Endodermal cell (in vitro differentiated cells): ENCODE measurements around the gene NDST3. TPM values are rescaled to one million over a fixed set of nuclear protein-coding genes. Genes with fewer than 3 reads are reported as not detected.

Source experiments
- DNase-seq: peaks from one replicate; pipeline ENCODE4 v3.0.0-alpha.2; 2017
- H3K27ac ChIP-seq: 2 replicates; pipeline ENCODE4 v1.5.1; 2013; ENCODE audit warnings: mild to moderate bottlenecking, low read depth, low read length, moderate library complexity
- H3K27me3 ChIP-seq: 2 replicates; pipeline ENCODE4 v1.6.1; 2013; ENCODE audit warnings: mild to moderate bottlenecking, low read length, moderate library complexity; ENCODE audit not compliant: insufficient read depth, control insufficient read depth, poor library complexity, severe bottlenecking
- H3K36me3 ChIP-seq: 2 replicates; pipeline ENCODE4 v1.7.0; 2013; ENCODE audit warnings: mild to moderate bottlenecking, low read length, moderate library complexity; ENCODE audit not compliant: control insufficient read depth, insufficient read depth
- H3K4me1 ChIP-seq: one replicate; pipeline ENCODE4 v1.7.0; 2013; ENCODE audit warnings: low read length; ENCODE audit not compliant: control insufficient read depth, insufficient read depth
- H3K4me3 ChIP-seq: 2 replicates; pipeline ENCODE4 v1.5.1; 2013; ENCODE audit warnings: mild to moderate bottlenecking, low read length, moderate library complexity
- H3K9ac ChIP-seq: 2 replicates; pipeline ENCODE4 v1.6.1; 2013; ENCODE audit warnings: mild to moderate bottlenecking, low read length, moderate library complexity; ENCODE audit not compliant: poor library complexity, severe bottlenecking; ENCODE audit errors: extremely low read depth
- H3K9me3 ChIP-seq: 2 replicates; pipeline ENCODE4 v1.6.1; 2013; ENCODE audit warnings: mild to moderate bottlenecking, low read length, moderate library complexity; ENCODE audit not compliant: control insufficient read depth
- H3K27ac Mint-ChIP-seq: 2 replicates; pipeline ENCODE4 v1.8.0; 2020; ENCODE audit warnings: mixed read lengths
- H3K27me3 Mint-ChIP-seq: 2 replicates; pipeline ENCODE4 v1.8.0; 2021; ENCODE audit warnings: mild to moderate bottlenecking, mixed read lengths; ENCODE audit not compliant: insufficient read depth
- H3K36me3 Mint-ChIP-seq: 2 replicates; pipeline ENCODE4 v1.8.0; 2020; ENCODE audit warnings: low read depth, mixed read lengths
- H3K4me1 Mint-ChIP-seq: 2 replicates; pipeline ENCODE4 v1.8.0; 2020; ENCODE audit warnings: mixed read lengths
- H3K4me3 Mint-ChIP-seq: 2 replicates; pipeline ENCODE4 v1.8.0; 2020; ENCODE audit warnings: mild to moderate bottlenecking, moderate library complexity, mixed read lengths
- H3K9me3 Mint-ChIP-seq: 2 replicates; pipeline ENCODE4 v1.8.0; 2020; ENCODE audit warnings: mild to moderate bottlenecking, mixed read lengths
- CTCF ChIP-seq: fragments of 200-600 bp; sonication (generic); conservative IDR thresholded peaks from 2 replicates; pipeline ENCODE4 v1.5.0; 2021; ENCODE audit warnings: antibody characterized with exemption, mild to moderate bottlenecking
- WGBS, 2 experiments: methylation state at CpG; one replicate each; pipeline versions ENCODE4 v1.1.5 to v1.1.7; 2013; ENCODE audit warnings: missing lambda C conversion rate in 2 of 2, mixed read lengths in 1 of 2; ENCODE audit not compliant: insufficient coverage in 1 of 2, insufficient read length in 1 of 2; 5-methylcytosine and 5-hydroxymethylcytosine counted together
- total RNA-seq, 2 donors: library from RNA; stranded (reverse); fragmentation: NEBNext Ultra II Directional in 1 of 2; extraction: Animal tissue kit (Norgen Biotek cat#: 25700) in 1 of 2; gene quantifications; 2 replicates in 1 of 2; 3 replicates in 1 of 2; pipeline ENCODE4 v1.2.1, GENCODE V29; 2021

Gene NDST3
- total RNA-seq, 2 donors from 2014 or later, result 0.62 to 0.71 TPM

- Mint-ChIP-seq H3K9me3 (no peaks in the 10 kb centered on the region), H3K36me3 (no peaks in the 10 kb centered on the region), H3K27ac (no peak overlapping the region), H3K4me1 (no peaks in the 10 kb centered on the region), H3K4me3 (no peak overlapping the region), H3K27me3 (no peaks in the 10 kb centered on the region)
- no peak overlapping the region for H3K27ac ChIP-seq
- H3K27me3 ChIP-seq, result no peaks in the 10 kb centered on the region
- 88 to 92% methylated on average over 2 of the region's 2 CpGs for WGBS, 2 experiments
- H3K36me3 ChIP-seq, result no peaks in the 10 kb centered on the region
- H3K4me1 ChIP-seq, result no peaks in the 10 kb centered on the region
- TF ChIP-seq CTCF, result peak; percentile 68
- DNase-seq, result no peak
- H3K9ac ChIP-seq, result no peak overlapping the region
- H3K9me3 ChIP-seq, result no peaks in the 10 kb centered on the region
- no peak overlapping the region for H3K4me3 ChIP-seq
Measured at GRCh38 chr4:118012142-118012541, 22.1 kb upstream of the NDST3 start.

GRCh38 chr4:118014831-118015230, 19.5 kb upstream of the NDST3 start:
- 98 to 100% methylated on average over 2 to 3 of the region's 3 CpGs for WGBS, 2 experiments
- no peak overlapping the region for H3K4me3 Mint-ChIP-seq

DNA sequence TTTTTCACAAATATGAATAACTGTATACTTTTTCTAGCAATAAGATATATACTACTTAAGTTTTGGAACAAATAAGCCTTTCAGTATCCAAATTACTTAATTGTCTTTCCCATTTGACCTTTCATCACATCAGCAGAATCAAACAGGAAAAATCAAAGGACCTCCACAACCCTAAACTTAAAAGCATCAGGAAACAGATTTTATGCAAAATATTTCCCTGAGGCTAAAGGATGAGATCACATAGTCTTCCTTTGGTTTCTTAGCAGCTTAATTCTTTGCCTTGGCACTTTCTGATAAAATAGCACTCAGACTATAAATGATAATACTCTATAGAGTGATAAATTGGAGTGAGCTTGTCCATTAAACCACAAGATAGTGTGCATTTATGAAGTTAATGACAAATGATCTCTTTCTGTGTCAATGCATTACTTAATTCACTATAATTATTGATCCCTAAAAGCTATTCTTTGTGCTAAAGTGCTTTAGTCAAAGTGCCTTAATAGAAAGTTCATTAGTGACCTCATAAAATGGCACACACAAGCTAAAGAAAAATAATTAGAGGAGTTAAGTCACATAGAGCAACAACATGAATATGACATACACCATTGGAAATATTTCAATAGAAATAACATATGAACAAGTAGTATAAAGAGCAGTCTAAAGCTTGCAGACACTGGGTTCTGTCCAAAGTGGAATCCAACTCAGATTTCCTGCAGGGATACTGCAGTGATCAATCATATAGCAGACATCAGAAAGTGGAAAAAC, 15.7 kb upstream of the NDST3 start:
- H3K4me3 Mint-ChIP-seq, result no peak overlapping the region
- H3K4me1 Mint-ChIP-seq, result no peaks in the 10 kb centered on the region
- H3K4me1 ChIP-seq, result no peaks in the 10 kb centered on the region
- H3K27me3 Mint-ChIP-seq, result no peaks in the 10 kb centered on the region
- H3K27me3 ChIP-seq, result no peaks in the 10 kb centered on the region
- H3K27ac ChIP-seq, result no peak overlapping the region
- no peak overlapping the region for H3K4me3 ChIP-seq
- H3K9me3 ChIP-seq, result no peaks in the 10 kb centered on the region
- DNase-seq, result no peak
- no peaks in the 10 kb centered on the region for H3K9me3 Mint-ChIP-seq
- H3K27ac Mint-ChIP-seq, result no peak overlapping the region
- H3K36me3 Mint-ChIP-seq, result no peaks in the 10 kb centered on the region
- TF ChIP-seq CTCF, result no peak
- no peaks in the 10 kb centered on the region for H3K36me3 ChIP-seq
- no peak overlapping the region for H3K9ac ChIP-seq

More at GRCh38 chr4:118014831-118015230, 19.5 kb upstream of the NDST3 start:
- no peaks in the 10 kb centered on the region for H3K36me3 Mint-ChIP-seq
- H3K27me3 Mint-ChIP-seq, result no peaks in the 10 kb centered on the region
- no peaks in the 10 kb centered on the region for H3K9me3 Mint-ChIP-seq
- H3K4me1 Mint-ChIP-seq, result no peaks in the 10 kb centered on the region
- H3K27me3 ChIP-seq, result no peaks in the 10 kb centered on the region
- no peak overlapping the region for H3K27ac ChIP-seq
- no peak for DNase-seq
- no peak for TF ChIP-seq CTCF
- no peak overlapping the region for H3K9ac ChIP-seq
- H3K27ac Mint-ChIP-seq, result no peak overlapping the region
- no peaks in the 10 kb centered on the region for H3K36me3 ChIP-seq
- no peak overlapping the region for H3K4me3 ChIP-seq
- H3K4me1 ChIP-seq, result no peaks in the 10 kb centered on the region
- no peaks in the 10 kb centered on the region for H3K9me3 ChIP-seq
